Breast epithelium (tissue), 3 donors: ENCODE measurements around the gene MPP2.

ENCODE experiments used
- CTCF ChIP-seq, 3 donors: fragments of 450-650 bp; IDR thresholded peaks; one replicate each; pipeline ENCODE4 v1.5.1; 2016 to 2017; ENCODE audit warnings: antibody characterized with exemption in 3 of 3, mild to moderate bottlenecking in 3 of 3, moderate library complexity in 3 of 3
- POLR2A ChIP-seq: fragments of 450-650 bp; IDR thresholded peaks from one replicate; pipeline ENCODE4 v1.6.1; 2016; ENCODE audit warnings: antibody characterized with exemption, mild to moderate bottlenecking, moderate library complexity

GRCh38 chr17:43849116-43849515 lies 58.2 kb downstream of the MPP2 start:
- TF ChIP-seq CTCF (IDR thresholded peaks at IDR 0.05): no peak
- no peak for TF ChIP-seq POLR2A
